ENCODE data around the gene NOL3. TPM values are rescaled to one million over a fixed set of nuclear protein-coding genes. Genes with fewer than 3 reads are reported as not detected.

The NOL3 gene
- total and polyA plus RNA-seq, 2 of the 13 experiments (the other 11 are each of a cell fraction or from before 2014, with no cell fraction given): 5.7 to 20.5 TPM

GRCh38 chr16:67173808-67174705, 3.7 kb downstream of the NOL3 start (continued):
- peak; percentile 99 for TF ChIP-seq ZNF800 (CRISPR knock-in tag; IDR thresholded peaks at IDR 0.05)
- peak; percentile 88 for TF ChIP-seq ARNTL (CRISPR knock-in tag; IDR thresholded peaks at IDR 0.05)
- TF ChIP-seq AKNA (CRISPR knock-in tag; IDR thresholded peaks at IDR 0.05; ENCODE audit: borderline replicate concordance): no peak
- TF ChIP-seq ATF7-NPFF (CRISPR knock-in tag; IDR thresholded peaks at IDR 0.05; ENCODE audit: low read depth): peak; percentile 98
- TF ChIP-seq SRSF1 (optimal IDR thresholded peaks at IDR 0.05; ENCODE audit: low read depth, low read length): no peak
- peak; percentile 27; the same call in 1 of the 2 replicates for TF ChIP-seq ZNF770 (CRISPR knock-in tag; IDR thresholded peaks at IDR 0.05)
- TF ChIP-seq NCOA1 (CRISPR knock-in tag; IDR thresholded peaks at IDR 0.05): no peak
- TF ChIP-seq KLF9 (CRISPR knock-in tag; IDR thresholded peaks at IDR 0.05; ENCODE audit: low read depth): no peak
- TF ChIP-seq ZNF773 (CRISPR knock-in tag; IDR thresholded peaks at IDR 0.05; ENCODE audit: borderline replicate concordance): no peak
- TF ChIP-seq POGK (CRISPR knock-in tag; conservative IDR thresholded peaks at IDR 0.05): peak; percentile 98
- TF ChIP-seq JUNB (CRISPR knock-in tag; IDR thresholded peaks at IDR 0.05; ENCODE audit: borderline replicate concordance): no peak
- no peak for TF ChIP-seq CCAR2 (optimal IDR thresholded peaks at IDR 0.05; ENCODE audit: low read depth, low read length)
- peak; percentile 79; the same call in 1 of the 2 replicates for TF ChIP-seq ZNF598 (CRISPR knock-in tag; IDR thresholded peaks at IDR 0.05; ENCODE audit: borderline replicate concordance)
- TF ChIP-seq ZBTB7A (CRISPR knock-in tag; IDR thresholded peaks at IDR 0.05): peak; percentile 79; the same call in 1 of the 2 replicates
- peak; percentile 94; the same call in 1 of the 2 replicates for TF ChIP-seq ZNF44 (CRISPR knock-in tag; IDR thresholded peaks at IDR 0.05)
- TF ChIP-seq NRL (CRISPR knock-in tag; IDR thresholded peaks at IDR 0.05; ENCODE audit: borderline replicate concordance): peak; percentile 99
- TF ChIP-seq GABPA (IDR thresholded peaks at IDR 0.05; ENCODE audit: low read depth, low read length): no peak
- TF ChIP-seq GABPA (CRISPR knock-in tag; IDR thresholded peaks at IDR 0.05; ENCODE audit: low read depth): peak; percentile 64; the same call in 1 of the 2 replicates
